NCI-H128 (cell line): Measurements from ENCODE around the gene SF3B3.

Experiments used
- DNase-seq: peaks from one replicate; lab custom pipeline; 2025; ENCODE audit not compliant: unreplicated experiment; lab: John Stamatoyannopoulos, UW

SF3B3 gene

DNA sequence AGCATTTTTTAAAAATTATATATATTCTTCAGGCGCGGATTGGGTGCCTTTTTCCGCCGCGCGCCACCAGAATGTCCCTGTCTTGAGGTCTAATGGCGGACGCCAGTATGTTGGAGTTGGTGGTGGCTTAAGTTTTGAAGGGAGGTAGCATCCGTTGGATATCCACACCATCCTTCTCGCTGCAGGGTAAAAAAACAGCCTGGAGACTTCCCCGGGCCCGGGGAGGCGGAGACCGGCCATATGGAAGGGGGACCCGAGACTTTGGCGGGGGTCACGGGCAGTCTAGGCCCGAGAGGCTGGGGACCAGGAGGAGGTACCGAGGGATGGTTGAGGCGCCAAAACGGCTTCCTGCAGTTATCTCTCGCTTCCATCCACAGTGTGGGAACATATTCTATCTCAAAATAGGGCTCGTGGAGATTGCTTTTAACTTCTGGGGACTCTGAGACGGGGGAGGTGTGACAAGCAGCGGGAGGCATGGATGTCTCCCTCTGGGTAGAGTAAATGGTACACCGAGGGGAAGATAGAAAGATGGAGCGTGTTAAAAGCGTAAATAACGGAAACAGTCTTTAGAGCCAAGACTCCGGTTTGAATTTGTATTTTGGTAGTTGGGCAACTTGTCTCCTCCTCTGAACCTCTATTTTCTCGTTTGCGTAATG is at the start of gene SF3B3:
Gene SF3B3, plus strand, starts transcription at position 74 of the 656 bp plus-strand sequence. CDS start 2,841 bp downstream, outside the sequence.
- peak; percentile 59 for DNase-seq

DNA sequence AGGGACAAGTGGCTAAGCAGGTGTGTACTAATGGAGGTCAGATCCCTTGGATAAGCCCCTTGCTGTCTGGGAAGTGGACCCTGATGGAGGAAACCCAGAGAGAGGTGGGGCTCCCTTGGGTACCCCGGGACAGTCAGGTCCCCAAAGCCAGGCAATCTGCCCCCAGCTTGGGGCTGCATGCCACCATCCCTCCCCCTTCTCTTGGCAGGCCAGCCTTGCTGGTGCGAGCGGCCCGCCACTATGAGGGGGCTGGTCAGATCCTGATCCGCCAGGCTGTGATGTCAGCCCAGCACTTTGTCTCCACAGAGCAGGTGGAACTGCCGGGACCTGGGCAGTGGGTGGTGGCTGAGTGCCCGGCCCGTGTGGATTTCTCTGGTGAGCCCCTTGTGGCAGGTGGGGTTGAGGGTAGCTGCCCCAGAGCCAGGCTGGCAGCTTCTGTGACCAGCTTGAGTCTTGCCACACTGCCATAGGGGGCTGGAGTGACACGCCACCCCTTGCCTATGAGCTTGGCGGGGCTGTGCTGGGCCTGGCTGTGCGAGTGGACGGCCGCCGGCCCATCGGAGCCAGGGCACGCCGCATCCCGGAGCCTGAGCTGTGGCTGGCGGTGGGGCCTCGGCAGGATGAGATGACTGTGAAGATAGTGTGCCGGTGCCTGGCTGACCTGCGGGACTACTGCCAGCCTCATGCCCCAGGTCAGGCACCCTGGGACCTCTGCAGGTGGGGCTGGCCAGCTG is 49.1 kb upstream of the SF3B3 start:
- DNase-seq: no peak

GRCh38 chr16:70475054-70475871 is 48.4 kb upstream of the SF3B3 start:
- no peak for DNase-seq

GRCh38 chr16:70476272-70477020 is 47.2 kb upstream of the SF3B3 start:
- no peak for DNase-seq

GRCh38 chr16:70478169-70478568 is 45.4 kb upstream of the SF3B3 start:
- DNase-seq: no peak

DNA sequence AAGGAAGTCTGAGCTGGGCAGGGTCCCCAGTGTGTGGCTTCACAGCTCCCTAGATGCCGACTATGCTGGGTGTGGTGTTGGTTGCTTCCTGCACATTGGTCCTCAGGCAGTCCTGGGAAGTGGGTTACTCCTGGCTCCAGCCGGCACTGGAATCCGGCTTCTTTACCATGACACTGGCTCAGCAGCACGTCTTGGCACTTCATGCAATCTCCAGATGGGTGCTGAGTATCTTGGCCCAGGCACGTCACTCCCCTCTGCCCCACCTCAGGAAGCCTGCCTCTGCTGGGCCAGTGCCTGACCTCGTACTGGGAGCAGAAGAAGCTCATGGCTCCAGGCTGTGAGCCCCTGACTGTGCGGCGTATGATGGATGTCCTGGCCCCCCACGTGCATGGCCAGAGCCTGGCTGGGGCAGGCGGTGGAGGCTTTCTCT is 44.7 kb upstream of the SF3B3 start:
- no peak for DNase-seq

DNA sequence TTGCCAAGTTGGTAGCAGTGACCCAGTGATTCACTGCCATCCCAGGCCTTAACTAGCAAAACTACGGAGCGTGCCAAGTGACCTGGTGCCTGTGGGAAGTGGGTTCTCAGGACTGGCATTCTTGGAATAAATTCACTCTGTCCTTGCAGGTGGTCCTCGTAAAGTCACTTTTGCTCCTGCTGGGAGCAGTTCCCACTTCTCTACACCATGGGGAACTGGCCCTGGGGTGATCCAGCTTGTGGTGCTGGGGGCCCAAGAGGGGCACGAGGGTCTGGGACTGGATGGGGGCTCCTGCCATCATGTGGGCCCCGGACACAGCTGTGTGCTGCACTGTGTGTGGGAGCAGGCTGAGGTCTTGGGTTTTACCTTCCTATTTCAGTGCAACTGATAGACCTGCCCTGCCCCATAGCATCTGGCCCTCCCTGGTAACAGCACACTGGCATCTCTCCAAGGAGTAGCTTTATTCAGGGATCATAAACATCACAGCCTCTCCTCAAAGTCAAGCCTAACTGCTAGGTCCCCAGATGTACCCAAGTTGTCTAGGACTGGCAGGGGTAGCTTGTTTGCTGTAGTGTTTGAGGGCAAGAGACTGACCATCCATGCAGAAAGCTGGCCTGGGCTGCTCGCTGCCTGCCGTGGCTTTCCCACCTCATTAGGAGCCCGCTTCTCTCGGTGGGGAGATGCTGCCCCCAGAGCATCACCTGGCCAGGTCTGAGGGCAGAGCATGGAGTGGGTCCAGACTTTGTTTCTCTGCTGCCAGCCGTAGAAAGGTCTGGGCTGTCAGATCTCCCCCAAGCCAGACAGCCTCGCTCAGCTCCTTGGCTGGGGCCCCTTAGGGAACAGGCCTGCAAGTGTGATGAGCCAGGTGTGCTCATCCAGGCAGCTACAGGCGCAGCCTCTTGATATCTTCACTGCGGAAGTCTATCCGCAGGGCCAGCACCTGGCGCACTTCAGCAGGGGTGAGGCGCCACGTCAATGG is 43.2 kb upstream of the SF3B3 start:
- no peak for DNase-seq

- DNase-seq: no peak
Observed at GRCh38 chr16:70481929-70482536, 41.6 kb upstream of the SF3B3 start.

GRCh38 chr16:70482624-70483023 is 41.0 kb upstream of the SF3B3 start:
- no peak for DNase-seq

- no peak for DNase-seq
Observed at GRCh38 chr16:70483426-70483825, 40.2 kb upstream of the SF3B3 start.

DNA sequence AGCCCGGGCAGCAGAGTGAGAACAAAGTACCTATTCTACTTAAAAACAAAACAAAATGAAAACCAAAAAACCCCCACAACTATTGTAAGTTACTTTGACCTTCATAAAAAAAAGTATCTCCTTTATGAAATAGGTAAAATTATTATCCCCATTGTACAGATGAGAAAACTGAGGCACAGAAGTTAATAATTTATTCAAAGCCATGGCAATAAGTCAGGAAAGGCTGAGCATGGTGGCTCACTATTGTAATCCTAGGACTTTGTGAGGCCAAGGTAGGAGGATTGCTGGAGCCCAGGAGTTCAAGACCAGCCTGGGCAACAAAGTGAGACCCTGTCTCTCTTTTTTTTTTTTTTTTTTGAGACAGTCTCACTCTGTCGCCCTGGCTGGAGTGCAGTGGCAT is 38.7 kb upstream of the SF3B3 start:
- no peak for DNase-seq

DNA sequence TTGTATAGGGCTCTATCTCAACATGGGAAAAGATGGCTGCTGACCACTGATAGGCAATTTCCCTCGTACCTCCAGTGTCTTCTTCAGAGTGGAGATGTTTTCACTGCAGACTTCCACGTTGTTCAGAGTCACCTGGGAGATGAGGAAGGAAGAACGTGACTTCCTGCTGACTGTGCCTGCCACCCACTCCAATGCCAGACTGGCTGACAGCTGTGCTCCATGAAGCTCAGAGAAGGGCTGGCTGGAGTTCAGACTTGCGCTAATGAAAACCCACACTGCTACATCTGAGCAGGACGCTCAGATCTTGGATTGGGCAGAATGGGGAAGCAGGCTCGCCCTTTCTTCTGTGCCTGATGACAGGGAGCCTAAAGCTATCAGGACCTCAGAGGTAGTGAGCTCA is 33.4 kb upstream of the SF3B3 start:
- DNase-seq: no peak

DNA sequence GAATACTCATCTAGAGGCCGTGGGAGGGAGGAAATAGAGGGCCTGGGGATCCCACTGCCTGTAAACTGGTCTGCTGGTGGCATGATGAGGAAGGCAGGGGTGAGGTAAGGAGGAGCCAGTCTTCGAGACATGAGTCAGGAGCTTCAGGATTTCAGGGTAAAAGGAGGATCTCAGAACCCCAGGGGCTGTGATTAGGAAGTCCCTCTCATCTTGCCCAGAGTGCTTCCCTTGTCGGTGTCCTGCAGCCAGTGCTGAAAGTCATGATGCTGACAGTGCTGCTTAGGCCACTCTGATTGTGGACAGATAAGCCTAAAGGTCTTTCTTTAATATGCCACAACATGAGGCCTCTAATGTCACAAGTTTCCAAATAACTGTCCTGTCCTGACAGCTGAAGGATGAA is 29.8 kb upstream of the SF3B3 start:
- no peak for DNase-seq

DNA sequence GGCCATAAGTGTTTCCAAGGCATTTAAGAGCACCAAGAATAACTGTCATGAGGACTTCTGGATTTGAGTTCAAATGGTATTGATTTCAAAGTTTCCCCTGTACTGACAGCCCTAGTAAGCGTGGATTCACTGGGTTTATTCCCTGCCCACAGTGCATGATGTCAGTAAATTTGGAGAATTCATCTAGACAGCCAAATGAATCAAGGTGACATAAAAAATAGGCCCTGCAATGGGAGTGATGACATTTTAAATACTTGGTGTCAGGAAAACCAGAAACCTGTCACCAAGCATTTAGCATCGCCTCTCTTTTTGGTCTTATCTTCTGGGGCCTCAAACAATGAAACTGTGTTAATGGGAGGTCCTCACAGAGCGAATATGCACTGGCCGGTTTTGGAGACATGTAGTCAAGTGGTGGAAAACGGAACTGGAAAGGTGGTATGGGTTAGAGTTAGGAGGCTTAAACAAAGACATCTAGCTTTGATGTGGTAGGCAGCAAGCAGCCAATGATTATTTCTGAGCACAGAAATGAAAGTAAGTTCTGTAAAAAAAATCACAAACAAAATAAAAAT is 29.3 kb upstream of the SF3B3 start:
- no peak for DNase-seq

DNA sequence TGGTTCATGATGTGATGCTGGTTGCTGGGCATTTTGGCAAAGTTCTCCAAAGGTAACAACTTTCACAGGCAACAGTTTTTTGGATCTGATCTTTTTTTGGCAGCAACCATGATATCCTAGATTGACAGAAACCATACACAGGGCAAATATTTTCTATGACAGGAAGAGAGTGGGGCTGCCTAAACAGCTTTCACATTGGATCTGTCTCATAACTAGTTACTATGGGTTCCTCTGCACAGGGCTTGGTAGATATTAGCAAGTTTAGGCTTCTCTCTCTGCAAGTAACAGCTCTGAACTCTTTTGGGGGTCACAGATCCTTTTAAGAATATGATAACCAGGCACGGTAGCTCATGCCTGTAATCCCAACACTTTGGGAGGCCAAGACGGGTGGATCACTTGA is 28.8 kb upstream of the SF3B3 start:
- no peak for DNase-seq

DNA sequence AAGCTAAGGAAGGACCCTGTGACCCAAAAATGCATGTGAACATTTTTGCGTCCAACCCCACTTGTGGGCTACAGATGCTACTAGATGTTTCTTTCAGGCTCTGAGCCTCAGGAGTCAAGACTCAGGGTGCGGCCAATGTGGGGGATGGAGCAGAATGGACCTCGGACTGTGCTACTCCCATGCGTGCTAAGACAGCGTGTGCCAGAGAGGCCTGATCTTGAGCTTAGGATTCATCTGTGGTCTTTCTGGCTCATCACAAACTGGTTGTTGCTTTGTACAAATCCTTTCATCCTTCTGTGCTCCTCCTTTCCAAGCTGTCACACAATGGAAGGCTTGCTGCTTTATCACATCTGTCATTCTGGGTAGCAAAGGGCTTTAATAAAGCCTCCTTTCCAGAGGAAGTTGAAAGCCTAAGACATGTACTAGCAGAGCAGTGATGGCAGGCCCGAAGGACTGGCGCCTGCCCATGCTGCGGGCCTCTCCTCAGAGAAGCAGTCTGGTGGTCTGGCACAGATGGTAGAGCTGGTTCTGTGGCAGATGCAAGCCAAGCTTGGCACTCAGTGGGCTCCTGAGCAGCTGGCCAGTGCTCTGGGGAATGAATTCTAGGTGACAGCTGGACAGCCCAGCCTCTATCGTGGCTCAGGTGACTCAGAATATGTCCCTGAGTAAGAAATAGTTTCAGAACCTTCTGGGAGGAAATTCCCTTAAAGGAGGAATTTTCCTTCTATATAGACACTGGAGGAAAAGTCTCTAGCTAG is 28.0 kb upstream of the SF3B3 start:
- no peak for DNase-seq

GRCh38 chr16:70496513-70496912 is 27.1 kb upstream of the SF3B3 start:
- DNase-seq: no peak

DNA sequence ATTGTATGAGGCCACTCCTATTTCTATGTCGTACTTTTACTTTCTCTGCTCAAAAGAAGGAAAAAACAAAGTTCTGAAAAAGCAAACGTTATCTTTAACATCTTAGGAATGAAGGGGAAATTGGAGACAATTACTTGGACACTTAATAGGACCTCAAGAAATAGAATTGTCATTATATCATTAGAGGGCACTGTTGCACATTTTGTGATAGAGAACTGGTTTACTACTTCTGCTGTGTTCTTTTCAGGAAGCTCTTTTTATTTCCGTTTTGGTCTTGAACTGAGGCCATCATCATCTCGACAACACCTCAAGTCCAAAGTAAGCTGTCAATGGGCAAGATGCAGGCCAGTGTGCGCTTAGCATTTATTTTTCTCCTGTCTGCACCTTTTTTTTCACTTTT is 14.9 kb upstream of the SF3B3 start:
- no peak for DNase-seq

GRCh38 chr16:70510216-70510615 is 13.4 kb upstream of the SF3B3 start:
- no peak for DNase-seq
